MM.1S (cell line): ENCODE data around the gene KCNK13.

Experiments used
- DNase-seq: peaks from one replicate; pipeline ENCODE4 v3.0.0-alpha.2; 2015
- H2AFZ ChIP-seq: fragments of 300-600 bp; sonication (generic); 2 replicates; pipeline ENCODE4 v1.6.0; 2016; ENCODE audit warnings: antibody characterized with exemption, low read length
- H3F3A ChIP-seq: fragments of 300-600 bp; sonication (generic); 2 replicates; pipeline ENCODE4 v1.6.1; 2016; ENCODE audit warnings: mild to moderate bottlenecking, antibody characterized with exemption, low read length, moderate library complexity, mixed read lengths; ENCODE audit not compliant: insufficient read depth
- H3K27ac ChIP-seq: fragments of 300-600 bp; sonication (generic); 2 replicates; pipeline ENCODE4 v1.5.1; 2016; ENCODE audit warnings: mild to moderate bottlenecking, low read length
- H3K27me3 ChIP-seq: fragments of 300-600 bp; sonication (generic); replicated peaks from 2 replicates; pipeline ENCODE4 v1.6.0; 2016; ENCODE audit warnings: low read length; ENCODE audit not compliant: insufficient read depth
- H3K36me3 ChIP-seq: fragments of 300-600 bp; sonication (generic); replicated peaks from 2 replicates; pipeline ENCODE4 v1.6.1; 2016; ENCODE audit warnings: mild to moderate bottlenecking, low read length, mixed read lengths; ENCODE audit not compliant: insufficient read depth
- H3K4me1 ChIP-seq: fragments of 300-600 bp; sonication (generic); 2 replicates; pipeline ENCODE4 v1.6.1; 2016; ENCODE audit warnings: low read length, mixed read lengths
- H3K4me2 ChIP-seq: fragments of 300-600 bp; sonication (generic); 2 replicates; pipeline ENCODE4 v1.6.0; 2016; ENCODE audit warnings: low read depth, low read length
- H3K4me3 ChIP-seq: fragments of 300-600 bp; sonication (generic); 2 replicates; pipeline ENCODE4 v1.5.1; 2016; ENCODE audit warnings: low read length, mixed read lengths
- H3K79me2 ChIP-seq: fragments of 300-600 bp; sonication (generic); 2 replicates; pipeline ENCODE4 v1.6.1; 2016; ENCODE audit warnings: mixed run types, low read length, mixed read lengths
- H3K9ac ChIP-seq: fragments of 300-600 bp; sonication (generic); 2 replicates; pipeline ENCODE4 v1.6.1; 2016; ENCODE audit warnings: low read length, mixed read lengths
- H3K9me2 ChIP-seq: fragments of 300-600 bp; sonication (generic); replicated peaks from 2 replicates; pipeline ENCODE4 v1.6.1; 2016; ENCODE audit warnings: mild to moderate bottlenecking, low read length, mixed read lengths; ENCODE audit not compliant: insufficient read depth
- H3K9me3 ChIP-seq: fragments of 300-600 bp; sonication (generic); replicated peaks from 2 replicates; pipeline ENCODE4 v1.6.1; 2016; ENCODE audit warnings: mild to moderate bottlenecking, low read length, mixed read lengths; ENCODE audit not compliant: insufficient read depth
- H4K20me1 ChIP-seq: fragments of 300-600 bp; sonication (generic); 2 replicates; pipeline ENCODE4 v1.6.1; 2016; ENCODE audit warnings: mild to moderate bottlenecking, low read length, moderate library complexity, mixed read lengths; ENCODE audit not compliant: insufficient read depth
- EZH2 ChIP-seq: fragments of 300-600 bp; sonication (generic); optimal IDR thresholded peaks from 2 replicates; pipeline ENCODE3; 2017; ENCODE audit warnings: low read depth, mild to moderate bottlenecking, antibody characterized with exemption, low read length, mixed read lengths
- EZH2phosphoT487 ChIP-seq: fragments of 300-600 bp; sonication (generic); IDR thresholded peaks from 2 replicates; pipeline ENCODE4 v1.6.1; 2018; ENCODE audit warnings: antibody characterized with exemption, low read length
- TF ChIP-seq, protein P1 (sequence below): fragments of 300-600 bp; sonication (generic); IDR thresholded peaks from 2 replicates; pipeline ENCODE4 v1.5.1; 2016; ENCODE audit warnings: antibody characterized with exemption, low read length, mixed read lengths

Gene KCNK13

DNA sequence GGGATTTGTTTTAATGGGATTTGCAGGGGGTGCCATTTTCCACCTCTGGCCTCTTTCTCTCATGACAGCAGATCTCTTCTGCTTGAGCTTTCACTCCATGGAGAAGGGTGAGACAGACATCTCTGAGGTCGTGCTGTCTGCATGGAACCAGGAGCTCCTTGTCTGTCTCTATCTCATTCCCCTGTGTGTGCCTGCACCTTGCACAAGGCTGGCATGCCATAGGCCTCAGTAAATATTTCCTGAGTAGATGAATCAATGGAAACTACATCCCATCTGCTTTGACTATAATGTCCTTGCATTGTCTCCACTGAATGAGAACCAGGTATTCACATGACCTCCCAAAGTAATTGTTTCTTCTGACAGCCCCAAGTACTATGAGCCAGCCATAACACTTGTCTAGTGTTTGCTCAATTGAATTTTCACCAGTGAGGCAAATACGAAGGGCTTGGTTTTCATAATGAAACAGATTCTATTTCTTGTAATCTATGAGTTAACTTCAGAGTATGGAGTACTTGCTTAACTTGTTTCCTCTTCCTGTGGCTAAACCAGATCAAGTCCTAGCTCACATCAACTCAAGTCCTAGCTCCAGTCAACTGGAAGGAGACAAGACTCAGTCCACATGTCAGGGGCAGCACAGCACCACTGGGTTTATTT lies 32.3 kb downstream of the KCNK13 start:
- Histone ChIP-seq H3K27me3 (no peaks in the 10 kb centered on the region), H3F3A (no peaks in the 10 kb centered on the region), H3K9me3 (no peaks in the 10 kb centered on the region), H2AFZ (no peak overlapping the region), H3K79me2 (no peaks in the 10 kb centered on the region), H4K20me1 (no peaks in the 10 kb centered on the region), H3K27ac (no peak overlapping the region), H3K4me3 (no peak overlapping the region), H3K9me2 (no peaks in the 10 kb centered on the region), H3K4me2 (no peak overlapping the region), H3K4me1 (no peaks in the 10 kb centered on the region), H3K36me3 (no peaks in the 10 kb centered on the region), H3K9ac (no peak overlapping the region)
- TF ChIP-seq EZH2 (no peak), EZH2phosphoT487 (no peak)
- TF ChIP-seq, protein P1, sequence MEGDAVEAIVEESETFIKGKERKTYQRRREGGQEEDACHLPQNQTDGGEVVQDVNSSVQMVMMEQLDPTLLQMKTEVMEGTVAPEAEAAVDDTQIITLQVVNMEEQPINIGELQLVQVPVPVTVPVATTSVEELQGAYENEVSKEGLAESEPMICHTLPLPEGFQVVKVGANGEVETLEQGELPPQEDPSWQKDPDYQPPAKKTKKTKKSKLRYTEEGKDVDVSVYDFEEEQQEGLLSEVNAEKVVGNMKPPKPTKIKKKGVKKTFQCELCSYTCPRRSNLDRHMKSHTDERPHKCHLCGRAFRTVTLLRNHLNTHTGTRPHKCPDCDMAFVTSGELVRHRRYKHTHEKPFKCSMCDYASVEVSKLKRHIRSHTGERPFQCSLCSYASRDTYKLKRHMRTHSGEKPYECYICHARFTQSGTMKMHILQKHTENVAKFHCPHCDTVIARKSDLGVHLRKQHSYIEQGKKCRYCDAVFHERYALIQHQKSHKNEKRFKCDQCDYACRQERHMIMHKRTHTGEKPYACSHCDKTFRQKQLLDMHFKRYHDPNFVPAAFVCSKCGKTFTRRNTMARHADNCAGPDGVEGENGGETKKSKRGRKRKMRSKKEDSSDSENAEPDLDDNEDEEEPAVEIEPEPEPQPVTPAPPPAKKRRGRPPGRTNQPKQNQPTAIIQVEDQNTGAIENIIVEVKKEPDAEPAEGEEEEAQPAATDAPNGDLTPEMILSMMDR = no peak
- no peak for DNase-seq

DNA sequence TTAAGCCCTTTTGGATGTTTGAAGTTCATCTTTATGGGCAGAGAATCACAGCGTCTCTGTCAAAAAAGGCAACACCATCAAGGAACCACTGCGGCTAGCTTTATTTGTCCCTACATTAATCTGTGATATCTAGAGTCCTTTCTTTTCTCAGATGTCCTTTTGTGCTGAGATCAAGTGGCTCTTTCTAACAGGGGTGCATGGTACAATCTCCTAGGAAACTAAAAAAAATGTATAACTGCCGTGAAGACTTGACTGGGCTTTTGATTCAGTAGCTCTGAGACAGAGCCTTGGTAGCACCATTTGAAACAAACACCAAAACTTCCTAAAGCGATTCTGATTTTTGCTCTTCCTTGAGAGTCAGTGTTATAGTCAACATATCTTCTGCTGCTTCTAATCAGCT lies 33.3 kb downstream of the KCNK13 start:
- Histone ChIP-seq H3K9me2 (no peaks in the 10 kb centered on the region), H3K27ac (no peak overlapping the region), H3K27me3 (no peaks in the 10 kb centered on the region), H2AFZ (no peak overlapping the region), H3K4me3 (no peak overlapping the region), H3K9ac (no peak overlapping the region), H3K9me3 (no peaks in the 10 kb centered on the region), H3K36me3 (no peaks in the 10 kb centered on the region), H4K20me1 (no peaks in the 10 kb centered on the region), H3F3A (no peaks in the 10 kb centered on the region), H3K4me1 (no peaks in the 10 kb centered on the region), H3K79me2 (no peaks in the 10 kb centered on the region), H3K4me2 (no peak overlapping the region)
- no peak for TF ChIP-seq EZH2phosphoT487
- TF ChIP-seq EZH2 = no peak
- TF ChIP-seq, protein P1 = no peak
- DNase-seq = no peak

DNA sequence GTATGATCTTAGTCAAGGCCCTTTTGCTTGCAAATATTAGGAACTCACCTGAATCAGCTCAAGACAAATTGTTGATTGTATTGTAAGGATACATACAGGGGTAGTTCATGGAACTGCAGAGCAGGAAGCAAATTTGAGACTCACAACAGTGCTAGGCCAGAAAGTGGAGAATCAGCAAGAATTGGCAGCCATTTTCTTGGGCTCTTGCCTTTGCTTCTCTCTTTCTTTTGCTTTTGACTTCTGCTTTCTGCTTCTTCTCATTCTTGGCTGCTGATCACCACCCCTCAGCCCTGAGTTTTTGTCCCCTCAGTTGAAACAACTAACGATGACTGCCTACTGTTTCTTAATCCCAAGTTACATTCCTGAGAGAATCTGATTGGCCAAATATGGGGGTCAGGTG lies 34.8 kb downstream of the KCNK13 start:
- H2AFZ ChIP-seq = no peak overlapping the region
- H4K20me1 ChIP-seq = no peaks in the 10 kb centered on the region
- no peaks in the 10 kb centered on the region for H3K36me3 ChIP-seq
- no peak for DNase-seq
- no peaks in the 10 kb centered on the region for H3K9me2 ChIP-seq
- H3K4me2 ChIP-seq = no peak overlapping the region
- H3K9ac ChIP-seq = no peak overlapping the region
- no peaks in the 10 kb centered on the region for H3K4me1 ChIP-seq
- no peak overlapping the region for H3K4me3 ChIP-seq
- no peaks in the 10 kb centered on the region for H3K9me3 ChIP-seq
- H3K27me3 ChIP-seq = no peaks in the 10 kb centered on the region
- H3K79me2 ChIP-seq = no peaks in the 10 kb centered on the region
- no peak overlapping the region for H3K27ac ChIP-seq
- TF ChIP-seq, protein P1 = no peak
- TF ChIP-seq EZH2phosphoT487 = no peak
- no peak for TF ChIP-seq EZH2
- H3F3A ChIP-seq = no peaks in the 10 kb centered on the region
